HepG2 (cell line): Measurements from ENCODE around the gene SAMSN1. TPM values are rescaled to one million over a fixed set of nuclear protein-coding genes. Genes with fewer than 3 reads are reported as not detected.

Experiments used
- ATAC-seq: fragments of 200-7000 bp; cut with Tn5 transposase; 3 replicates; pipeline ENCODE4 v1.9.1; 2020; ENCODE audit warnings: mild to moderate bottlenecking, moderate library complexity
- BruUV-seq: library from RNA; stranded (reverse); fragments of 400-500 nt; replicated peaks from 2 replicates; lab custom pipeline; 2021; lab: Mats Ljungman, UMichigan
- CTCF ChIA-PET: fragments of 300-600 bp; formaldehyde crosslinking; extraction: SDS; loops from one replicate; lab custom pipeline; 2021; ENCODE audit warnings: low total read pairs, inconsistent platforms, low intra/inter-chr PET ratio; lab: Yijun Ruan, JAX
- POLR2A ChIA-PET: fragments of 350-600 bp; sonication (Branson Sonifier 250); formaldehyde crosslinking; loops from one replicate; lab custom pipeline; 2020; ENCODE audit warnings: antibody characterized with exemption, inconsistent platforms; lab: Yijun Ruan, JAX
- DNase-seq: peaks from one replicate; pipeline ENCODE4 v3.0.0-alpha.2; 2015; ENCODE audit warnings: low spot score
- FAIRE-seq: peaks from 3 replicates; lab custom pipeline; 2011; peaks lifted over from hg19 to GRCh38; lab: Jason Lieb, UNC
- H2AFZ ChIP-seq: one replicate; pipeline ENCODE4 v1.6.1; 2011; ENCODE audit warnings: low read length, inconsistent platforms
- H3K27ac ChIP-seq: fragments of 300-600 bp; 3 replicates; pipeline ENCODE4 v1.8.0; 2011; ENCODE audit warnings: mixed run types, mild to moderate bottlenecking, mixed read lengths, low read length, inconsistent platforms; ENCODE audit not compliant: insufficient read depth; ENCODE audit errors: extremely low read length
- H3K27me3 ChIP-seq, 2 experiments: fragments of 200-600 bp in 1 of 2; 2 replicates in 1 of 2; 3 replicates in 1 of 2; pipeline versions ENCODE4 v1.6.0 to v1.8.0; 2011; ENCODE audit warnings: low read length in 2 of 2, mild to moderate bottlenecking in 2 of 2, moderate library complexity in 2 of 2, inconsistent platforms in 1 of 2; ENCODE audit not compliant: insufficient read depth in 2 of 2, control insufficient read depth in 1 of 2
- H3K36me3 ChIP-seq, 2 experiments: fragments of 200-600 bp in 1 of 2; replicated peaks in 1 of 2; 2 replicates in 1 of 2; 3 replicates in 1 of 2; pipeline versions ENCODE4 v1.5.1 to v1.8.0; 2011; ENCODE audit warnings: low read length in 2 of 2, inconsistent platforms in 1 of 2; ENCODE audit not compliant: insufficient read depth in 2 of 2, control insufficient read depth in 1 of 2
- H3K4me1 ChIP-seq: 2 replicates; pipeline ENCODE4 v1.5.1; 2012; ENCODE audit warnings: low read length, inconsistent platforms; ENCODE audit not compliant: insufficient read depth
- H3K4me2 ChIP-seq: 2 replicates; pipeline ENCODE4 v1.6.0; 2011; ENCODE audit warnings: low read depth, low read length, inconsistent platforms
- H3K4me3 ChIP-seq, 3 experiments: fragments of 200-600 bp in 1 of 3; sonication (generic), shearing (Covaris generic) in 1 of 3; replicated peaks in 1 of 3; 2 replicates each; pipeline ENCODE4 v1.5.1; 2011 to 2016; ENCODE audit warnings: low read length in 3 of 3, inconsistent platforms in 2 of 3, low read depth in 2 of 3, mild to moderate bottlenecking in 2 of 3, control low read depth in 1 of 3, mixed read lengths in 1 of 3; ENCODE audit not compliant: insufficient read depth in 1 of 3
- H3K79me2 ChIP-seq: one replicate; pipeline ENCODE4 v1.6.1; 2011; ENCODE audit warnings: low read length, inconsistent platforms; ENCODE audit not compliant: insufficient read depth
- H3K9ac ChIP-seq: 2 replicates; pipeline ENCODE4 v1.6.0; 2011; ENCODE audit warnings: mild to moderate bottlenecking, low read depth, low read length, inconsistent platforms; ENCODE audit not compliant: insufficient read depth
- H3K9me3 ChIP-seq: 2 replicates; pipeline ENCODE4 v1.5.1; 2012; ENCODE audit warnings: mild to moderate bottlenecking, low read length
- H4K20me1 ChIP-seq: 2 replicates; pipeline ENCODE4 v1.6.0; 2011; ENCODE audit warnings: inconsistent platforms, mild to moderate bottlenecking, low read length, moderate library complexity; ENCODE audit not compliant: insufficient read depth
- ATF7-NPFF ChIP-seq: sonication (generic); formaldehyde crosslinking; IDR thresholded peaks from 2 replicates; pipeline ENCODE4 v1.8.1; 2023; ENCODE audit warnings: mild to moderate bottlenecking, low read depth, missing genetic modification reagents, moderate library complexity
- DPF2 ChIP-seq: sonication (generic); formaldehyde crosslinking; IDR thresholded peaks from 2 replicates; pipeline ENCODE4 v1.4.0; 2020; ENCODE audit warnings: mild to moderate bottlenecking, low read depth, missing genetic modification reagents, borderline replicate concordance
- EZH2 ChIP-seq: conservative IDR thresholded peaks from 2 replicates; pipeline ENCODE4 v1.6.1; 2012; ENCODE audit warnings: mild to moderate bottlenecking, low read depth, low read length, moderate library complexity
- JUNB ChIP-seq: sonication (generic); formaldehyde crosslinking; IDR thresholded peaks from 2 replicates; pipeline ENCODE4 v1.8.0; 2022; ENCODE audit warnings: missing genetic modification reagents, mild to moderate bottlenecking, borderline replicate concordance
- RBAK ChIP-seq: sonication (generic); formaldehyde crosslinking; IDR thresholded peaks from 2 replicates; pipeline ENCODE4 v1.5.1; 2020; ENCODE audit warnings: mild to moderate bottlenecking, missing genetic modification reagents
- ZFP1 ChIP-seq: IDR thresholded peaks from 2 replicates; pipeline ENCODE4 v1.6.1; 2016
- ZNF788 ChIP-seq: sonication (generic); formaldehyde crosslinking; IDR thresholded peaks from 2 replicates; pipeline ENCODE4 v1.5.0; 2020; ENCODE audit warnings: mild to moderate bottlenecking, missing genetic modification reagents, borderline replicate concordance
- in situ Hi-C: cut with HindIII; loops from 2 replicates; pipeline ENCODE4 v1.10.0; 2017; ENCODE audit warnings: low pct_unique_long_range_greater_than_20kb; ENCODE audit not compliant: extremely low pct_ligation_motif_present
- intact Hi-C: fragments of 100-400 bp; cut with micrococcal nuclease; formaldehyde crosslinking; loops from one replicate; pipeline ENCODE4 v1.10.0; 2022; ENCODE audit not compliant: unreplicated experiment
- polyA plus RNA-seq, 8 experiments: library from polyadenylated mRNA; depleted of rRNA in 3 of 8; stranded (reverse) in 7 of 8; unstranded in 1 of 8; fragments of >200 nt; fragmentation: Illumina TruSeq in 4 of 8; extraction: Trizol in 4 of 8; gene quantifications; 2 replicates each; pipeline versions ENCODE4 v1.2.1 to v1.2.3, GENCODE V29; 2011 to 2016; ENCODE audit warnings: low read depth in 4 of 8, missing spikeins in 1 of 8, mixed read lengths in 1 of 8; ENCODE audit not compliant: insufficient read depth in 1 of 8
- total RNA-seq, 5 experiments: library from RNA; depleted of rRNA; stranded (reverse); fragments of >200 nt; fragmentation: Illumina TruSeq; extraction: Trizol; gene quantifications; 2 replicates each; pipeline ENCODE4 v1.2.3, GENCODE V29; 2016; ENCODE audit warnings: low read depth in 1 of 5
- TF ChIP-seq, protein P1 (sequence below): sonication (generic); formaldehyde crosslinking; IDR thresholded peaks from 2 replicates; pipeline ENCODE4 v1.4.0; 2020; ENCODE audit warnings: missing genetic modification reagents; ENCODE audit errors: not compliant biosample characterization
- TF ChIP-seq, protein P2 (sequence below): sonication (generic); formaldehyde crosslinking; IDR thresholded peaks from 2 replicates; pipeline ENCODE4 v1.5.1; 2020; ENCODE audit warnings: missing genetic modification reagents, mild to moderate bottlenecking, borderline replicate concordance

Gene SAMSN1
- total and polyA plus RNA-seq, 2 of the 13 experiments (the other 11 are each of a cell fraction or from before 2014, with no cell fraction given): 0.09 TPM; not detected in 1

DNA sequence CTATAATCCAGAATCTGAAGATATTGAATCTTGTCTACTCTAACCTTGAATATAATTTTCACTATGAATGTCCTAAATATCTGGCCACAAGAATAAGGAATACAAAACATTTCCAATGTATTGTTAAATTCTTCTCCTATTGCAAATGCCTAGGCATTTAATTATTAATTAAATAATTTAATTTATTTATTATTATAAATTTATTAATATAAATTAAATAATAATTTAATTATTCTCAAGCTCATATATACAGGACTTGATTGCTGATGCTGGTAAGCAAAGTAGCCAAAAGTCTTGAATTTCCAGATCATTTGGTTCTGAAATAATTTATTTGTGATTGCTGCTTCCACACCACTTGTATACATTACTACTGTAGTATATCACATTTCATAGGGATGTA lies 71.1 kb downstream of the SAMSN1 start:
- FAIRE-seq (no peak), ATAC-seq (no peak), DNase-seq (no peak)
- BruUV-seq: no TSS peak
- no peaks in the 10 kb centered on the region for H4K20me1 ChIP-seq
- no peaks in the 10 kb centered on the region for H3K4me1 ChIP-seq
- no peaks in the 10 kb centered on the region for H3K79me2 ChIP-seq
- no peak overlapping the region for H2AFZ ChIP-seq
- CTCF ChIA-PET: no interaction called here
- no peak overlapping the region for H3K27ac ChIP-seq
- TF ChIP-seq ZNF788 (no peak), JUNB (CRISPR knock-in tag) (no peak), EZH2 (no peak), DPF2 (CRISPR knock-in tag) (no peak), ATF7-NPFF (CRISPR knock-in tag) (no peak), RBAK (CRISPR knock-in tag) (no peak), ZFP1 (CRISPR knock-in tag) (no peak)
- TF ChIP-seq, protein P1, sequence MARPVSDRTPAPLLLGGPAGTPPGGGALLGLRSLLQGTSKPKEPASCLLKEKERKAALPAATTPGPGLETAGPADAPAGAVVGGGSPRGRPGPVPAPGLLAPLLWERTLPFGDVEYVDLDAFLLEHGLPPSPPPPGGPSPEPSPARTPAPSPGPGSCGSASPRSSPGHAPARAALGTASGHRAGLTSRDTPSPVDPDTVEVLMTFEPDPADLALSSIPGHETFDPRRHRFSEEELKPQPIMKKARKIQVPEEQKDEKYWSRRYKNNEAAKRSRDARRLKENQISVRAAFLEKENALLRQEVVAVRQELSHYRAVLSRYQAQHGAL (CRISPR knock-in tag): no peak
- TF ChIP-seq, protein P2, sequence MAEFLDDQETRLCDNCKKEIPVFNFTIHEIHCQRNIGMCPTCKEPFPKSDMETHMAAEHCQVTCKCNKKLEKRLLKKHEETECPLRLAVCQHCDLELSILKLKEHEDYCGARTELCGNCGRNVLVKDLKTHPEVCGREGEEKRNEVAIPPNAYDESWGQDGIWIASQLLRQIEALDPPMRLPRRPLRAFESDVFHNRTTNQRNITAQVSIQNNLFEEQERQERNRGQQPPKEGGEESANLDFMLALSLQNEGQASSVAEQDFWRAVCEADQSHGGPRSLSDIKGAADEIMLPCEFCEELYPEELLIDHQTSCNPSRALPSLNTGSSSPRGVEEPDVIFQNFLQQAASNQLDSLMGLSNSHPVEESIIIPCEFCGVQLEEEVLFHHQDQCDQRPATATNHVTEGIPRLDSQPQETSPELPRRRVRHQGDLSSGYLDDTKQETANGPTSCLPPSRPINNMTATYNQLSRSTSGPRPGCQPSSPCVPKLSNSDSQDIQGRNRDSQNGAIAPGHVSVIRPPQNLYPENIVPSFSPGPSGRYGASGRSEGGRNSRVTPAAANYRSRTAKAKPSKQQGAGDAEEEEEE (CRISPR knock-in tag): no peak
- intact Hi-C loops (no loop called here), in situ Hi-C loops (no loop called here)
- H3K27me3 ChIP-seq: no peaks in the 10 kb centered on the region
- H3K36me3 ChIP-seq: no peaks in the 10 kb centered on the region
- no peaks in the 10 kb centered on the region for H3K9me3 ChIP-seq
- H3K4me3 ChIP-seq: no peak overlapping the region
- POLR2A ChIA-PET: no interaction called here
- H3K4me2 ChIP-seq: no peak overlapping the region
- H3K9ac ChIP-seq: no peak overlapping the region
